CD8-positive, alpha-beta memory T cell (primary cell): Measurements from ENCODE around the gene TUBD1. TPM values are rescaled to one million over a fixed set of nuclear protein-coding genes. Genes with fewer than 3 reads are reported as not detected.
"Not testable (repeated sequence)": the region's sequence is repeated elsewhere in the genome, so short reads cannot be mapped to it uniquely, and the experiment has no call there.

Experiments
- CTCF ChIA-PET: fragments of 350-600 bp; sonication (Branson Sonifier 250); formaldehyde crosslinking; loops from one replicate; lab custom pipeline; 2021; ENCODE audit warnings: antibody characterized with exemption; lab: Charles Lee
- POLR2A ChIA-PET: fragments of 350-600 bp; sonication (Branson Sonifier 250); formaldehyde crosslinking; loops from one replicate; lab custom pipeline; 2021; ENCODE audit warnings: antibody characterized with exemption; lab: Charles Lee
- DNase-seq, 5 donors: peaks; one replicate each; pipeline versions ENCODE4 v3.0.0 to v3.0.0-alpha.2; 2020 to 2022; ENCODE audit warnings: mixed read lengths in 1 of 5
- H3K27ac ChIP-seq: one replicate; pipeline ENCODE4 v1.7.0; 2013; ENCODE audit warnings: low read depth, mild to moderate bottlenecking, low read length, moderate library complexity
- H3K27me3 ChIP-seq: 2 replicates; pipeline ENCODE4 v1.7.0; 2013; ENCODE audit warnings: low read length, mild to moderate bottlenecking; ENCODE audit not compliant: insufficient read depth, poor library complexity, severe bottlenecking
- H3K36me3 ChIP-seq: 2 replicates; pipeline ENCODE4 v1.7.0; 2013; ENCODE audit warnings: mild to moderate bottlenecking, low read length, moderate library complexity; ENCODE audit not compliant: insufficient read depth
- H3K4me1 ChIP-seq: 2 replicates; pipeline ENCODE4 v1.7.0; 2013; ENCODE audit warnings: mild to moderate bottlenecking, low read length, moderate library complexity; ENCODE audit not compliant: insufficient read depth
- H3K4me3 ChIP-seq: 2 replicates; pipeline ENCODE4 v1.7.0; 2013; ENCODE audit warnings: mild to moderate bottlenecking, low read length
- H3K9me3 ChIP-seq: 2 replicates; pipeline ENCODE4 v1.7.0; 2013; ENCODE audit warnings: mild to moderate bottlenecking, low read length
- H3K27ac Mint-ChIP-seq, 8 donors: one replicate each; pipeline ENCODE4 v1.8.0; 2020 to 2021; ENCODE audit warnings: mixed read lengths in 8 of 8, mild to moderate bottlenecking in 6 of 8, inconsistent platforms in 3 of 8, moderate library complexity in 3 of 8
- H3K27me3 Mint-ChIP-seq, 2 donors: one replicate each; pipeline ENCODE4 v1.8.0; 2020 to 2021; ENCODE audit warnings: mixed read lengths in 2 of 2, mild to moderate bottlenecking in 1 of 2, moderate library complexity in 1 of 2
- H3K36me3 Mint-ChIP-seq, 3 donors: one replicate each; pipeline ENCODE4 v1.8.0; 2020 to 2021; ENCODE audit warnings: mixed read lengths in 3 of 3, inconsistent platforms in 1 of 3, mild to moderate bottlenecking in 1 of 3
- H3K4me1 Mint-ChIP-seq, 3 donors: one replicate each; pipeline ENCODE4 v1.8.0; 2020 to 2021; ENCODE audit warnings: mixed read lengths in 3 of 3, inconsistent platforms in 1 of 3, mild to moderate bottlenecking in 1 of 3
- H3K4me3 Mint-ChIP-seq, 7 donors: one replicate each; pipeline ENCODE4 v1.8.0; 2020 to 2021; ENCODE audit warnings: mixed read lengths in 7 of 7, mild to moderate bottlenecking in 6 of 7, moderate library complexity in 4 of 7, inconsistent platforms in 2 of 7
- H3K9me3 Mint-ChIP-seq, 5 donors: one replicate each; pipeline ENCODE4 v1.8.0; 2020 to 2022; ENCODE audit warnings: mixed read lengths in 5 of 5, mild to moderate bottlenecking in 3 of 5, moderate library complexity in 2 of 5, inconsistent platforms in 1 of 5
- polyA plus RNA-seq: library from polyadenylated mRNA; unstranded; fragments of 300-500 nt; fragmentation: Illumina TruSeq; gene quantifications from one replicate; pipeline ENCODE4 v1.2.3, GENCODE V29; 2021
- total RNA-seq, 2 experiments: library from RNA; stranded (reverse); gene quantifications; one replicate each; pipeline ENCODE4 v1.2.3, GENCODE V29; 2021

Gene TUBD1, protein sequence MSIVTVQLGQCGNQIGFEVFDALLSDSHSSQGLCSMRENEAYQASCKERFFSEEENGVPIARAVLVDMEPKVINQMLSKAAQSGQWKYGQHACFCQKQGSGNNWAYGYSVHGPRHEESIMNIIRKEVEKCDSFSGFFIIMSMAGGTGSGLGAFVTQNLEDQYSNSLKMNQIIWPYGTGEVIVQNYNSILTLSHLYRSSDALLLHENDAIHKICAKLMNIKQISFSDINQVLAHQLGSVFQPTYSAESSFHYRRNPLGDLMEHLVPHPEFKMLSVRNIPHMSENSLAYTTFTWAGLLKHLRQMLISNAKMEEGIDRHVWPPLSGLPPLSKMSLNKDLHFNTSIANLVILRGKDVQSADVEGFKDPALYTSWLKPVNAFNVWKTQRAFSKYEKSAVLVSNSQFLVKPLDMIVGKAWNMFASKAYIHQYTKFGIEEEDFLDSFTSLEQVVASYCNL
- total RNA-seq (10 to 100 TPM in 1 of 2 experiments, 1 to 10 TPM in 1; 9.5 to 11.9 TPM), polyA plus RNA-seq (17.3 TPM)

DNA sequence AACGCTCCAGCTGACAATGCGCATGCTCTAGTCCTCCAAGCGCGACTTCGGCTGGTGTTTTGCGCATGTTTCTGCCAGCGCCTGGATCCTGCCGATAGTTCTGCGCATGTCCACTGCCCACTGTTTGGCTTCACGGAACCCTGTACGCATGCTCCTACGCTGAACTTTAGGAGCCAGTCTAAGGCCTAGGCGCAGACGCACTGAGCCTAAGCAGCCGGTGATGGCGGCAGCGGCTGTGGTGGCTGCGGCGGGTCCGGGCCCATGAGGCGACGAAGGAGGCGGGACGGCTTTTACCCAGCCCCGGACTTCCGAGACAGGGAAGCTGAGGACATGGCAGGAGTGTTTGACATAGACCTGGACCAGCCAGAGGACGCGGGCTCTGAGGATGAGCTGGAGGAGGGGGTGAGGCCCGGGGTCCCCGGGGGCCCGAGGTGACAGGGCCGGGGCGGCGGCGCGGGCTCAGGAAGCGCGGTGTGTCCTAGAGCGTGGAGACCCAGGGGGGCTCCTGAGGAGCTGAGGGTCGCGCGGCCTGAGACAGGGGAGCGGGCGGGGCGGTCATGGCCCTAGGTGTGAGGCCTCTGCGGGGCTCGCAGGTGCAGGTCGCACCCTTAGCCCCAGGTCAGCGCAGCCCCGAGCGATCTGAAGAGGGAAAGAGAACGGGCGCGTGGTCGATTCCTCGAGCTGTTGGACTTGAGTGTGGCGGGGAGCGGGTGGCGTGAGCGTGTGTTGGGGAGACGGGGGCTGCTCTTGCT lies at the start of gene TUBD1, which contains the start of gene RPS6KB1:
Gene TUBD1 (minus strand): TSS at position 20 of the 752 bp plus-strand sequence. CDS start 1,941 bp downstream, outside the sequence.
Gene RPS6KB1 (plus strand): TSS at position 198 of the 752 bp plus-strand sequence. CDS start 64 bp downstream, at position 262.
- H3K27ac ChIP-seq = peak within 1 kb of the TSS; percentile 90
- peaks cover 24% of the 10 kb centered on the region for H3K4me1 ChIP-seq
- peaks cover 46 to 77% (median 71%) of the 10 kb centered on the region in 3 donors for H3K4me1 Mint-ChIP-seq
- POLR2A ChIA-PET = interaction anchor here (0.5 to 2.5 kb wide), 9 partner anchors 17 to 274 kb away, joined by 3 to 15 read pairs (median 4); partner anchors contain the start of genes CLTC and RNFT1
- CTCF ChIA-PET = interaction anchor here (0.9 to 1.8 kb wide), 5 partner anchors 21 to 144 kb away, joined by 3 to 5 read pairs (median 5); no protein-coding TSS in a partner anchor
- peak; percentile 93 to 99 (median 97) for DNase-seq
- H3K9me3 Mint-ChIP-seq = no peaks in the 10 kb centered on the region
- no peaks in the 10 kb centered on the region for H3K27me3 ChIP-seq
- H3K4me3 Mint-ChIP-seq = peak within 1 kb of the TSS; percentile 98 to 100 (median 99)
- H3K9me3 ChIP-seq = no peaks in the 10 kb centered on the region
- H3K36me3 Mint-ChIP-seq = peaks cover 0 to 48% (median 9%) of the 10 kb centered on the region in 3 donors
- H3K27ac Mint-ChIP-seq = peak within 1 kb of the TSS; percentile 97 to 100 (median 100)
- no peaks in the 10 kb centered on the region for H3K36me3 ChIP-seq
- H3K27me3 Mint-ChIP-seq = peaks cover 0 to 1% of the 10 kb centered on the region in 2 donors
- peak within 1 kb of the TSS; percentile 95 for H3K4me3 ChIP-seq

GRCh38 chr17:59941131-59941530 lies 48.4 kb upstream of the TUBD1 start:
- Histone ChIP-seq H3K9me3 (no peaks in the 10 kb centered on the region), H3K4me1 (no peaks in the 10 kb centered on the region), H3K27ac (no peak overlapping the region), H3K27me3 (no peaks in the 10 kb centered on the region), H3K36me3 (peaks cover 17% of the 10 kb centered on the region), H3K4me3 (no peak overlapping the region)
- Mint-ChIP-seq H3K36me3 (peaks cover 7 to 81% (median 18%) of the 10 kb centered on the region in 3 donors), H3K27ac (peak overlapping the region in 1 of 8 donors; percentile 26), H3K4me3 (no peak overlapping the region), H3K4me1 (peaks cover 0 to 5% (median 0%) of the 10 kb centered on the region in 3 donors), H3K9me3 (no peaks in the 10 kb centered on the region), H3K27me3 (no peaks in the 10 kb centered on the region)
- no peak for DNase-seq
- POLR2A ChIA-PET = no interaction called here
- CTCF ChIA-PET = no interaction called here

- H3K27me3 ChIP-seq, H3K27me3 Mint-ChIP-seq, DNase-seq, H3K4me3 Mint-ChIP-seq, H3K9me3 ChIP-seq, H3K27ac ChIP-seq, POLR2A ChIA-PET, H3K4me1 Mint-ChIP-seq, H3K4me1 ChIP-seq, H3K9me3 Mint-ChIP-seq, H3K4me3 ChIP-seq, CTCF ChIA-PET: not testable (repeated sequence)
- H3K36me3 ChIP-seq = peaks cover 16% of the 10 kb centered on the region
- Mint-ChIP-seq H3K27ac (peak overlapping the region in 3 of 8 donors; percentile 4 to 60 (median 50)), H3K36me3 (peaks cover 8 to 81% (median 14%) of the 10 kb centered on the region in 3 donors)
These were observed 48.0 kb upstream of the TUBD1 start for GRCh38 chr17:59940697-59941096.

DNA sequence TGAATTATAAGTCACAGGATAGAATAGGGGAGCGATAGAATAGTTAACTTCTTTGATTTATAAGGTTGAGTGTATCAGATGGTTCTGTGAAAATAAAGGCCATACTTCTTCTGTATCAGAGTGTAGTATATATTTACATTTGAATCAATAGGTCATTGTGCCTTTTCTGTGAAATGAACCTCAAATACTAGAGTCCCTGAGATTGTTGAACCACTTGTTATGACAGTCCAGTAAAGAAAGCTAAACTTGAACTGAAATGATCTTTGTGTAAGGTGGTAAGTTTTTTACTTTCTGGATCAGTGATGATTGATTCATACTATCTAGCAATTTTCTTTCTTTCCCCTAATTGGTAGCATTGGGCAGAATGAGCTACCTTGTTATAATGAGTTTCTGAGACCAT lies 40.6 kb upstream of the TUBD1 start:
- H3K4me1 ChIP-seq, H3K9me3 ChIP-seq, H3K4me3 ChIP-seq, H3K4me1 Mint-ChIP-seq, H3K27me3 Mint-ChIP-seq, DNase-seq, H3K9me3 Mint-ChIP-seq, POLR2A ChIA-PET, H3K27me3 ChIP-seq, H3K27ac ChIP-seq, H3K4me3 Mint-ChIP-seq: not testable (repeated sequence)
- H3K36me3 Mint-ChIP-seq = peaks cover 9 to 93% (median 22%) of the 10 kb centered on the region in 3 donors
- peaks cover 31% of the 10 kb centered on the region for H3K36me3 ChIP-seq
- CTCF ChIA-PET = interaction anchor here (1.4 kb wide), 1 partner anchor 105 kb away, joined by 3 read pairs; no protein-coding TSS in a partner anchor
- H3K27ac Mint-ChIP-seq = peak overlapping the region in 2 of 8 donors; percentile 17 to 64

DNA sequence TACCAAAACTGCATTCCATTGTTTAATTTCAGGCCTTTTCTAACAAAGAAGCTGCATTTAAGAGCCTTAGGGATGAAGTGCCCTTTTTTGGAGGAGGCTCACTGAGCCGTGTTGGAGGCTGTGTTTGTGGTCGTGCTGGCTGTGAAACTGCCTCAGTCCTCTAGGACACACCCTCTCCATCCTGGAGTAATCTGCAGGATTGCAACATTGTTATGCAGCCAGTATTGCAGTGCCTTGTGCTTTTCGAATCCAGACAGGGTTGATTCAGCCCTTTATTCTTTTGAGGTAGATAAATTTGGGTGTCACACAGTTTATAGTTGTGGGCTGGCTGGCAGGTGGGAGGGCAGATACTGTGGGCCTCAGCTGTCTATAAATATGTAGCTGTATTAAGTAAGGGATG lies 38.0 kb upstream of the TUBD1 start:
- H3K4me1 Mint-ChIP-seq, H3K9me3 Mint-ChIP-seq, DNase-seq, H3K4me3 Mint-ChIP-seq, CTCF ChIA-PET, H3K27me3 ChIP-seq, H3K9me3 ChIP-seq, H3K27me3 Mint-ChIP-seq, H3K4me3 ChIP-seq, H3K27ac ChIP-seq, POLR2A ChIA-PET, H3K4me1 ChIP-seq: not testable (repeated sequence)
- Mint-ChIP-seq H3K36me3 (peaks cover 4 to 89% (median 22%) of the 10 kb centered on the region in 3 donors), H3K27ac (peak overlapping the region in 2 of 8 donors; percentile 46 to 58)
- peaks cover 27% of the 10 kb centered on the region for H3K36me3 ChIP-seq

GRCh38 chr17:59930121-59930520 lies 37.4 kb upstream of the TUBD1 start:
- CTCF ChIA-PET, H3K4me1 ChIP-seq, H3K4me1 Mint-ChIP-seq, H3K4me3 ChIP-seq, H3K27me3 ChIP-seq, POLR2A ChIA-PET, H3K9me3 Mint-ChIP-seq, H3K4me3 Mint-ChIP-seq, H3K27ac ChIP-seq, H3K9me3 ChIP-seq, DNase-seq, H3K27me3 Mint-ChIP-seq: not testable (repeated sequence)
- H3K36me3 ChIP-seq = peaks cover 27% of the 10 kb centered on the region
- peaks cover 4 to 91% (median 22%) of the 10 kb centered on the region in 3 donors for H3K36me3 Mint-ChIP-seq
- H3K27ac Mint-ChIP-seq = peak overlapping the region in 1 of 8 donors; percentile 59

GRCh38 chr17:59920637-59921036 lies 27.9 kb upstream of the TUBD1 start:
- peaks cover 12% of the 10 kb centered on the region for H3K36me3 ChIP-seq
- H3K27me3 Mint-ChIP-seq, H3K9me3 ChIP-seq, CTCF ChIA-PET, H3K27me3 ChIP-seq, DNase-seq, H3K4me1 Mint-ChIP-seq, H3K9me3 Mint-ChIP-seq, H3K27ac Mint-ChIP-seq, H3K27ac ChIP-seq, POLR2A ChIA-PET, H3K4me3 Mint-ChIP-seq, H3K4me3 ChIP-seq, H3K4me1 ChIP-seq: not testable (repeated sequence)
- peaks cover 4 to 69% (median 14%) of the 10 kb centered on the region in 3 donors for H3K36me3 Mint-ChIP-seq
